Measurements from ENCODE around the gene GMPPB.
"Not testable (repeated sequence)": the region's sequence is repeated elsewhere in the genome, so short reads cannot be mapped to it uniquely, and the experiment has no call there.

- not testable (repeated sequence) for TF ChIP-seq EP300, CTCF (IDR thresholded peaks at IDR 0.05)
These were observed 38.6 kb downstream of the GMPPB start for GRCh38 chr3:49685103-49685502.

Measured in gastroesophageal sphincter (tissue), 3 donors.